ENCODE results near the gene CRTAC1.

- TF ChIP-seq CTCF (IDR thresholded peaks at IDR 0.05) (no peak), EZH2phosphoT487 (IDR thresholded peaks at IDR 0.05) (no peak)
These were observed 210.2 kb downstream of the CRTAC1 start for GRCh38 chr10:97820096-97820704.
